ENCODE data around the gene CERK.

Gene CERK

GRCh38 chr22:46675479-46675878, 62.6 kb downstream of the CERK start:
- DNase-seq = no peak

GRCh38 chr22:46674906-46675305, 63.1 kb downstream of the CERK start:
- no peak for DNase-seq

DNA sequence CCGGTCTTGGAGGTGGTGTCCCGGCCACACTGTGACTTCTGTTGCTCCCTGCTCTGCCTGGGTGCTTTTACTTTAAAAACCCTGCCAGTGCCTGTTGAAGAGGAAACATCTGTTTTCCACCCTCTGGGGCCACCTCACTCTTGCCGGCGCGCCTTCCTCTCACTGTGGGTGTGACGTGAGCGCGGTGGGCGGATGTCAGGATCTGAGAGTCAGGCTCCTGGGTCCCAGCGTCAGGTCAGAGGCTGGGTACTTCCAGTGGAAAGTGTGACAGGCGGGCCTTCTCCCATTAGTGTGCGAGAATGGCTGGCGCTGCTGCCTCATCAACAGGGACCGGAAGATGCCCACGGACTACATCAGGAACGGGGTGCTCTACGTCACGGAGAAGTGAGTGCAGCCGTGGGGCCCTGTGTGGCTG, 63.7 kb downstream of the CERK start:
- no peak for DNase-seq

DNA sequence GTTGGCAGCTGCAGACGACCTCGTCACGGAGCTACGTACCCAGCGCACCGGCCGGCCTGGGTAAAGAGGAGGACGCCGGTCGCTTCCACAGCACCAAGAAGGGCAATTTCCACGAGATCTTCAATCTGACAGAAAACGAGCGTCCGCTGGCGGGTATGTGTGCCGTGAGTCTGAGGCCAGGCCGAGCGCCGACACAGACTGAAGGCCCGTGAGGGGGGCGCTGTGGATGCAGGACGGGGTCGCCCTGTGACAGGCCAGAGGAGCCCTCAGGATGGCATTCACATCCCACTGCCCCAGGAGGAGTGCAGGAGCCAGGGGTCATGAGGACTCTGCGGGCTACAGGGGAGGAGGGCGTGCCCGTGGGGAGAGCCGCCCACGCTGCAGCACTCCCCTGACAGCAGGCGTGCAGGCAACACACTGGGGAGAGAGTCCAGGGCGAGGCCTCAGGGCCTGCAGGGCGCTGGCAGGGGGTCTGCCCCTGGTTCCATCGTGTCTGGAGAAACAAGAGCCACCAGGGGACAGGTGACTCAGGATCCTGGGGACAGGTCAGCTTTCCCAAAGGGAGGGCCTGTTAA, 64.3 kb downstream of the CERK start:
- DNase-seq = no peak

DNA sequence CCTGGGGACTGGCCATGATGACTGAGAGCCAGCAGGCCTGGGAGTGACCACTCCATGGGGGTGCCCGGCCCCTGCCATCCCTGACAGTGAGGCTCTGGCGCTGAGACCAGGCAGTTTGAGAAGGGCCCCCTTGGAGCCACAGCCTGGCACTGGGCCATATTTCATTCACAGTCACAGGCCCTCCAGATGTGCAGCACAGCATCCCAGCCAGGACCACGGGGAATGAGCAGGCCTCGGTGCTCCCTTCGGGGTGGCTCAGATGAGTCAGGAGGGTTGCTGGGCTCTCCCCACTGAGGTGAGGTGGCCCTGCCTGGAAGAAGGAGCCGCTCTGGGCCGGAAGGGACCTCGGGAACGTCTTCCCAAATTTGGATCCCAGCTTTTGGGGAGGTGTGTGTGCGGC, 64.8 kb downstream of the CERK start:
- no peak for DNase-seq

DNA sequence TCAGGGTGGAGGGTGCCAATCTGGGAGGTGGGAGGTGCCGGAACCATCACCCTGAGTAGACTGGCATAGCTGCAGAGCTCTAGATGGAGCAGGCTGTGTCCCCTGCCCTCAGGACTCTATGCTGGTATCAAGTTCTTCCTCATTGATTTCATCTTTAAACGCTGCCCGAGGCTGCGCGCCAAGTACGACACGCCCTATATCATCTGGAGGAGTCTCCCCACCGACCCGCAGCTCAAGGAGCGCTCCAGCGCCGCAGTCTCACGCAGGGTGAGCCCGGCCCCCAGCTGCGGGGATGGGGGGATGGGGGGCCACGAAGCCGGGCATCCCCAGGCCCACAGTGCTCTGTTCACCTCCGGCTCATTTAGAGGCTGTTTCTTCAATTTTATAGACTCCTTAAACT, 65.3 kb downstream of the CERK start:
- DNase-seq = no peak

- DNase-seq = no peak
Observed at GRCh38 chr22:46671824-46672432, 66.1 kb downstream of the CERK start.

DNA sequence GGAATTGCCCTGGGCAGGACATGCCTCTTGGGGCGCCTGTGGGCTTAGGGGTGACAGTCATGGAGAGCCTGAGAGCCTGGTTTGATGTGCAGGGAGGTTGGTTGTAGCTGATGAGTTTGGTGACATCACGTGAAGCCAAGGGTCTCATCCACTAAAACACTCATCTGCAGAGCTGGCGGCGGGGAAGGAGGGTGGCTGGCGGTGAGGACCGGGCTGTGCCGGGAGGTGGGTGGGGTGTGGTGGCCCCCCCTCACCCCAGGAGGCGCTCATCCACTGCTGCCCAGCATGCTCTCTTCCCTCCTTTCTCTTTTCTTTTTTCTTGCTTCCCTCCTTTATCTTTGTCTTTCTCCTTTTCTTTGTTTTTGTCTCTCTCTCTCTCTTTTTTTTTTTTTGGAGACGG, 68.9 kb downstream of the CERK start:
- DNase-seq = no peak

DNA sequence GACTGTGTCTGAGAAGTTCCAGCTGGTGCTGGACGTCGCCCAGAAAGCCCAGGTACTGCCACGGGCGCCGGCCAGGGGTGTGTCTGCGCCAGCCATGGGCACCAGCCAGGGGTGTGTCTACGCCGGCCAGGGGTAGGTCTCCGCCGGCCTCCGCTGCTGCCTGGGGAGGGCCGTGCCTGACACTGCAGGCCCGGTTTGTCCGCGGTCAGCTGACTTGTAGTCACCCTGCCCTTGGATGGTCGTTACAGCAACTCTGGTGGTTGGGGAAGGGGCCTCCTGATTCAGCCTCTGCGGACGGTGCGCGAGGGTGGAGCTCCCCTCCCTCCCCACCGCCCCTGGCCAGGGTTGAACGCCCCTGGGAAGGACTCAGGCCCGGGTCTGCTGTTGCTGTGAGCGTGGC, 69.9 kb downstream of the CERK start:
- no peak for DNase-seq

- no peak for DNase-seq
Observed at GRCh38 chr22:46667245-46667623, 70.8 kb downstream of the CERK start.

- no peak for DNase-seq
Observed at GRCh38 chr22:46666577-46667244, 71.3 kb downstream of the CERK start.

- DNase-seq = no peak
Observed at GRCh38 chr22:46665751-46666280, 72.2 kb downstream of the CERK start.

- DNase-seq = no peak
Observed at GRCh38 chr22:46665151-46665695, 72.8 kb downstream of the CERK start.

- DNase-seq = no peak
Observed at GRCh38 chr22:46664301-46664855, 73.7 kb downstream of the CERK start.

DNA sequence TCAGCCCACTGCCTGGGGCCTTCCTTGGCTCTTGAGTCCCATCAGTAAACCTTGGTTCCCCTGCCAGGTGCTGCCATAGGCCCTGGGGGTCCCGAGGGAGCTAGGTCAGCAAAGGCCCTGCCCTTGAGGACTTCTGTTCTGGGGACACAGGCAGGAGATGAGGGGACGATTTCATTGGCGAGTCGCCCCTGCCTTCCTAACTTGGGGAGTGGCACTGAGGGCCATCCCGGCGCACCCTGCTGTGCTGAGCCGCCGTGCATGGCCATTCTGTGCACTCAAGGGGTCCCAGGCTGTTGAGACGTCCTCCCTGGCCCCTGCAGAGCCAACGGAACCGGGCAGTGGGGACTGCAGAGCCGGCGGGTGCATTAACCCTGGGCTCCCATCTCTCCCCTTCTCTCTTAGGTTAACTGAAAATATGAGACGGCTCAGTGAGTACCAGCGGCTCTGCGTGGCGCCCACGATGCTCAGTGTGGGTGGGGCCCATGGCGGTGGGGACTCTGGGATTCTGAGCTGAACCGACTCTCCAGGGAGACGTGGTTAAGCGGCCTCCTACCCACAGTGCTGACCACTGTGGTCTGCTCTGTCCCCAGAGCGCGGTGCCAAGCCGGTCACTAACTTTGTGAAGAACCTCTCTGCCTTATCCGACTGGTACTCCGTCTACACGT, 74.5 kb downstream of the CERK start:
- DNase-seq = no peak

- DNase-seq = no peak
Observed at GRCh38 chr22:46663001-46663400, 75.1 kb downstream of the CERK start.

DNA sequence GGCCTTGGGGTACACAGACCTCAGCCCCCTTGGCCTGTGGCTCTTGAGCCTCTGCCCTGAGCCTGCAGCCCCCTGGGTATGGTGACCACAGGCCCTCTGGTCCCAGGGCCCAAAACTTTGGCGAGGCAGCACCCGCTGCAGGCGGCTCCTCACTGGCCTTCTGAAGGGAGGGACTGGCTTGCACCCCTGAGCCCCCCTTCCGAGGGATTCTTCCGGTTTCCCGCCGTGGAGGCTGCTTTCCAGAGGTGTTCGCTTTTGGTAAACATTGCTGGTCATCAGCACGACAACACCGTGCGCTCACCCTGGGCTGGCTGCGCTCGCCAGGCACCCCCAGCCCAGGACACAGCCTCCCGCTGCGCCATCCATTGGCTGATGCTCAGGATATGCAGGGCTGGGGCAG, 75.8 kb downstream of the CERK start:
- no peak for DNase-seq

GRCh38 chr22:46661221-46661851, 76.7 kb downstream of the CERK start:
- no peak for DNase-seq

GRCh38 chr22:46660604-46661201, 77.3 kb downstream of the CERK start:
- no peak for DNase-seq

- DNase-seq = no peak
Observed at GRCh38 chr22:46659791-46660186, 78.3 kb downstream of the CERK start.

DNA sequence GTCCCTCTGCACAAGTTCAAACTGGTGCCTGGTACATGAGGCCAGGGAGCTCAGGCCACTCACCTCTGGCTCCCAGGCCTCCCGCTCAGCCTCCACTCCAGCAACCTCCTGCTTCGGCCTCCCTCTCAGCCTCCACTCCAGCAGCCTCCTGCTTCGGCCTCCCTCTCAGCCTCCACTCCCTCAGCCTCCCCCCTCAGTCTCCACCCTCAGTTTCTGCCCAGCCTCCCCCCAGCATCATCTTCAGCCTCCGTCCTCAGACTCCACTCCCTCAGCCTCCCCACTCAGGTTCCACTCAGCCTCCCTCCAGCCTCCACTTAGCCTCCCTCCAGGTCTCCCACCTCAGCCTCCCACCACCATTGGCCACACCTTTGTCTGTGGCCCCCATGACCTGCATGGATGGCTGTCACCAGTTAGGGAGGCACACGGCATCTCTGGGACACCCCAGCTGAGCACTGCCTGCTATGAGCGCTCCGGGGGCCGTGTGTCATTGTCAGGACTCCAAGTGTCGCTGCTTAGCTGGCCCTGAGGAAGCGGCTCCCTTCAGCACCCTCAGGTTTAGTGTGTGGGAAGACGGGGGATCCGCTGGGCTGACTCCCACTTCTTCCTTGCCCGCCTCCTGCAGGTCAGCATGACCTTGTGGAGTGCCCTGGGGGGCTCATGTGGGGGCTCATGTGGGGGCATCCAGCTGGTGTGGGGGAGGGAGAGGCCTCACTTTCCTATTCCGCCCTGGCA, 78.8 kb downstream of the CERK start:
- DNase-seq = no peak

Measured in NCI-H748 treated with DMSO at 0.1 percent for 48 hours (cell line).